ENCODE data around the gene BPHL. TPM values are rescaled to one million over a fixed set of nuclear protein-coding genes. Genes with fewer than 3 reads are reported as not detected.
"Not testable (repeated sequence)": the region's sequence is repeated elsewhere in the genome, so short reads cannot be mapped to it uniquely, and the experiment has no call there.

Gene BPHL
- total RNA-seq, 4 donors from 2014 or later = 10.1 to 26.0 (median 11.8) TPM

DNA sequence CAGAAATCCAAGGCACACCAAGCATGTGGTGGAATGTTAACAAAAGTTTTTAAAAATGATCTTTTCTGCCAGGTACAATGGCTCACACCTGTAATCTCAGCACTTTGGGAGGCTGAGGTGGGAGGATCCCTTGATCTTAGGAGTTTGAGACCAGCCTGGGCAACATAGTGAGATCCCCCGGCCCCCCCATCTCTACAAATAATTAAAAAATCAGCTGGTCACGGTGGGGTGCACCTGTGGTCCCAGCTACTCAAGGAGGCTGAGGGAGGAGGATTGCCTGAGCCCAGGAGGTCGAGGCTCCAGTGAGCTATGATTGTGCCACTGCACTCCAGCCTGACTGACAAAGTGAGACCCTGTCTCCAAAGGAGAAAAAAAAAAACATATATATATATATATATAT is 42.2 kb upstream of the BPHL start:
- Histone ChIP-seq H3K4me3 (no peak overlapping the region), H3K9me3 (no peaks in the 10 kb centered on the region), H3K27me3 (no peaks in the 10 kb centered on the region), H3K36me3 (peaks cover 8 to 70% (median 16%) of the 10 kb centered on the region in 3 donors), H3K27ac (no peak overlapping the region), H3K4me1 (peaks cover 7 to 29% (median 10%) of the 10 kb centered on the region in 3 donors)
- 73 to 88% methylated on average over 2 to 3 of the region's 3 CpGs for WGBS, 2 donors
- intact Hi-C loops (cut with DNase I) = no loop called here
- no peak for TF ChIP-seq POLR2A (IDR thresholded peaks at IDR 0.05)
- TF ChIP-seq, protein P1, sequence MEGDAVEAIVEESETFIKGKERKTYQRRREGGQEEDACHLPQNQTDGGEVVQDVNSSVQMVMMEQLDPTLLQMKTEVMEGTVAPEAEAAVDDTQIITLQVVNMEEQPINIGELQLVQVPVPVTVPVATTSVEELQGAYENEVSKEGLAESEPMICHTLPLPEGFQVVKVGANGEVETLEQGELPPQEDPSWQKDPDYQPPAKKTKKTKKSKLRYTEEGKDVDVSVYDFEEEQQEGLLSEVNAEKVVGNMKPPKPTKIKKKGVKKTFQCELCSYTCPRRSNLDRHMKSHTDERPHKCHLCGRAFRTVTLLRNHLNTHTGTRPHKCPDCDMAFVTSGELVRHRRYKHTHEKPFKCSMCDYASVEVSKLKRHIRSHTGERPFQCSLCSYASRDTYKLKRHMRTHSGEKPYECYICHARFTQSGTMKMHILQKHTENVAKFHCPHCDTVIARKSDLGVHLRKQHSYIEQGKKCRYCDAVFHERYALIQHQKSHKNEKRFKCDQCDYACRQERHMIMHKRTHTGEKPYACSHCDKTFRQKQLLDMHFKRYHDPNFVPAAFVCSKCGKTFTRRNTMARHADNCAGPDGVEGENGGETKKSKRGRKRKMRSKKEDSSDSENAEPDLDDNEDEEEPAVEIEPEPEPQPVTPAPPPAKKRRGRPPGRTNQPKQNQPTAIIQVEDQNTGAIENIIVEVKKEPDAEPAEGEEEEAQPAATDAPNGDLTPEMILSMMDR (IDR thresholded peaks at IDR 0.05) = no peak
- no peak for DNase-seq

- Histone ChIP-seq H3K36me3 (peaks cover 8 to 77% (median 19%) of the 10 kb centered on the region in 3 donors), H3K27me3 (no peaks in the 10 kb centered on the region), H3K4me1 (peaks cover 7 to 21% (median 10%) of the 10 kb centered on the region in 3 donors), H3K4me3 (no peak overlapping the region), H3K9me3 (no peaks in the 10 kb centered on the region), H3K27ac (no peak overlapping the region)
- TF ChIP-seq, protein P1 (IDR thresholded peaks at IDR 0.05) = no peak
- TF ChIP-seq POLR2A (IDR thresholded peaks at IDR 0.05) = no peak
- intact Hi-C loops (cut with DNase I) = no loop called here
- DNase-seq = no peak
- 91 to 92% methylated on average over 6 to 8 of the region's 9 CpGs for WGBS, 2 donors
Observed at GRCh38 chr6:3077430-3077829, 41.1 kb upstream of the BPHL start.

- 98% methylated on average over 6 to 7 of the region's 8 CpGs for WGBS, 2 donors
- H3K36me3 ChIP-seq = peaks cover 8 to 78% (median 26%) of the 10 kb centered on the region in 3 donors
Observed at GRCh38 chr6:3078952-3079351, 39.6 kb upstream of the BPHL start.

DNA sequence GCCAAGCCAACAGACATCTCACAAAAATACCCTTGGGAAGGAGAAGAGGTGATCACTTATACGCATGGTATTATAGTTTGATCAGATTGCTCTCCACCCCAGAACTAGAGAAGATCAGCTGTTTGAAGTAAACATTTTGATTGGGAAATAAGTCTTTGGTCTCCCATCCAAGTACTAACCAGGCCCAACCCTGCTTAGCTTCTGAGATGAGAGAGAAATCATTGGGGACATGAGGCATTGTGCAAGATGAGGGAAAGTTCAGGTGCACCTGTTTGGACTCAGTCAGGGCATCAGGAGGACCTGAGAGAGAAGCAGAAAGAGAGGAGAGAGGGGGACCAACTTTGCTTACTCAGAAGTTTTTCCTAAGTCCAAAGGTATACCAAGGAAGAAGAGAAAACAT is 38.8 kb upstream of the BPHL start:
- 88 to 100% methylated on average over 1 of the region's 1 CpG for WGBS, 2 donors
- DNase-seq = no peak
- no peak overlapping the region for H3K27ac ChIP-seq
- H3K27me3 ChIP-seq = no peaks in the 10 kb centered on the region
- intact Hi-C loops (cut with DNase I) = no loop called here
- H3K36me3 ChIP-seq = peaks cover 8 to 82% (median 30%) of the 10 kb centered on the region in 3 donors
- H3K4me1 ChIP-seq = peaks cover 7 to 16% (median 10%) of the 10 kb centered on the region in 3 donors
- H3K9me3 ChIP-seq = no peaks in the 10 kb centered on the region
- no peak overlapping the region for H3K4me3 ChIP-seq
- TF ChIP-seq, protein P1 (IDR thresholded peaks at IDR 0.05) = no peak
- no peak for TF ChIP-seq POLR2A (IDR thresholded peaks at IDR 0.05)

More at GRCh38 chr6:3078952-3079351, 39.6 kb upstream of the BPHL start:
- DNase-seq; intact Hi-C loops (cut with DNase I); H3K4me3 ChIP-seq; H3K27ac ChIP-seq; H3K9me3 ChIP-seq; H3K27me3 ChIP-seq: not testable (repeated sequence)
- H3K4me1 ChIP-seq = peaks cover 7 to 16% (median 10%) of the 10 kb centered on the region in 3 donors

GRCh38 chr6:3081960-3082359 is 36.6 kb upstream of the BPHL start:
- TF ChIP-seq, protein P1 (IDR thresholded peaks at IDR 0.05) = no peak
- no peak for TF ChIP-seq POLR2A (IDR thresholded peaks at IDR 0.05)
- intact Hi-C loops (cut with DNase I) = no loop called here
- WGBS, 2 donors = 85 to 89% methylated on average over 5 of the region's 5 CpGs
- no peak for DNase-seq
- H3K27ac ChIP-seq = no peak overlapping the region
- H3K4me1 ChIP-seq = no peaks in the 10 kb centered on the region
- H3K27me3 ChIP-seq = no peaks in the 10 kb centered on the region
- no peak overlapping the region for H3K4me3 ChIP-seq
- H3K36me3 ChIP-seq = peaks cover 8 to 99% (median 38%) of the 10 kb centered on the region in 3 donors
- no peaks in the 10 kb centered on the region for H3K9me3 ChIP-seq

- no peak for DNase-seq
- Histone ChIP-seq H3K4me3 (no peak overlapping the region), H3K27ac (no peak overlapping the region), H3K4me1 (peaks cover 0 to 13% (median 11%) of the 10 kb centered on the region in 3 donors), H3K9me3 (no peaks in the 10 kb centered on the region), H3K27me3 (no peaks in the 10 kb centered on the region), H3K36me3 (peaks cover 0 to 94% (median 34%) of the 10 kb centered on the region in 3 donors)
- WGBS, 2 donors = 91 to 98% methylated on average over 4 of the region's 4 CpGs
- intact Hi-C loops (cut with DNase I) = no loop called here
- TF ChIP-seq, protein P1 (IDR thresholded peaks at IDR 0.05) = no peak
- TF ChIP-seq POLR2A (IDR thresholded peaks at IDR 0.05) = no peak
Observed at GRCh38 chr6:3085074-3085473, 33.4 kb upstream of the BPHL start.

Data from esophagus squamous epithelium (tissue), 5 donors.